NT2/D1 (cell line): ENCODE results near the gene COL2A1.

Experiments
- SUZ12 ChIP-seq: IDR thresholded peaks from 2 replicates; pipeline ENCODE4 v1.6.1; 2011; ENCODE audit not compliant: insufficient read length, insufficient read depth; ENCODE audit errors: extremely low read depth
- YY1 ChIP-seq: IDR thresholded peaks from 2 replicates; pipeline ENCODE4 v1.6.1; 2011; ENCODE audit not compliant: insufficient read length, insufficient read depth

GRCh38 chr12:48053883-48054282 is 49.6 kb upstream of the COL2A1 start:
- no peak for TF ChIP-seq YY1
- no peak for TF ChIP-seq SUZ12
